Muscle of leg (tissue), 11 donors: Measurements from ENCODE around the gene KRT31. TPM values are rescaled to one million over a fixed set of nuclear protein-coding genes. Genes with fewer than 3 reads are reported as not detected.
"Not testable (repeated sequence)": the region's sequence is repeated elsewhere in the genome, so short reads cannot be mapped to it uniquely, and the experiment has no call there.

Source experiments
- DNase-seq: peaks from one replicate; pipeline ENCODE4 v3.0.0; 2013
- H3K27ac ChIP-seq: one replicate; pipeline ENCODE4 v1.5.1; 2013; ENCODE audit warnings: mild to moderate bottlenecking, low read length, control low read depth
- H3K27me3 ChIP-seq: one replicate; pipeline ENCODE4 v1.6.1; 2013; ENCODE audit warnings: low read length; ENCODE audit not compliant: control insufficient read depth, insufficient read depth
- H3K36me3 ChIP-seq: one replicate; pipeline ENCODE4 v1.6.1; 2013; ENCODE audit warnings: low read length; ENCODE audit not compliant: control insufficient read depth, insufficient read depth
- H3K4me1 ChIP-seq: one replicate; pipeline ENCODE4 v1.6.1; 2013; ENCODE audit warnings: low read length; ENCODE audit not compliant: control insufficient read depth, insufficient read depth
- H3K4me3 ChIP-seq: one replicate; pipeline ENCODE4 v1.5.1; 2013; ENCODE audit warnings: low read length, control low read depth
- H3K9me3 ChIP-seq: replicated peaks from 2 replicates; pipeline ENCODE4 v1.6.1; 2013; ENCODE audit warnings: low read depth, low read length; ENCODE audit not compliant: control insufficient read depth
- WGBS: methylation state at CpG from one replicate; pipeline ENCODE4 v1.1.5; 2013; ENCODE audit warnings: missing lambda C conversion rate; ENCODE audit not compliant: insufficient coverage; 5-methylcytosine and 5-hydroxymethylcytosine counted together
- polyA plus RNA-seq, 8 donors: library from polyadenylated mRNA; unstranded; fragments of 120-200 nt; gene quantifications; one replicate each; pipeline versions ENCODE4 v1.2.1 to v1.2.3, GENCODE V29; 2013; ENCODE audit warnings: inconsistent platforms in 1 of 8, low replicate concordance in 1 of 8; ENCODE audit not compliant: insufficient read length in 8 of 8, insufficient read depth in 1 of 8
- total RNA-seq: library from RNA; stranded (reverse); fragments of 120-200 nt; gene quantifications from one replicate; pipeline ENCODE4 v1.2.4, GENCODE V29; 2013

Gene KRT31
- total and polyA plus RNA-seq, 9 donors: 3.3 to 6.4 (median 5.5) TPM

GRCh38 chr17:41407226-41407625, 9.8 kb upstream of the KRT31 start:
- H3K36me3 ChIP-seq: no peaks in the 10 kb centered on the region
- DNase-seq: no peak
- no peaks in the 10 kb centered on the region for H3K4me1 ChIP-seq
- WGBS: 88% methylated on average over 7 of the region's 10 CpGs
- H3K27ac ChIP-seq: no peak overlapping the region
- H3K27me3 ChIP-seq: peaks cover 2% of the 10 kb centered on the region
- no peak overlapping the region for H3K4me3 ChIP-seq
- H3K9me3 ChIP-seq: no peaks in the 10 kb centered on the region

GRCh38 chr17:41406205-41406604, 8.8 kb upstream of the KRT31 start:
- Histone ChIP-seq H3K4me1 (no peaks in the 10 kb centered on the region), H3K9me3 (no peaks in the 10 kb centered on the region), H3K36me3 (no peaks in the 10 kb centered on the region), H3K4me3 (no peak overlapping the region), H3K27me3 (peaks cover 2% of the 10 kb centered on the region), H3K27ac (no peak overlapping the region)
- no peak for DNase-seq
- 95% methylated on average over 3 of the region's 5 CpGs for WGBS

- Histone ChIP-seq H3K4me3 (no peak overlapping the region), H3K4me1 (no peaks in the 10 kb centered on the region), H3K27ac (no peak overlapping the region), H3K27me3 (peaks cover 4% of the 10 kb centered on the region), H3K36me3 (no peaks in the 10 kb centered on the region), H3K9me3 (no peaks in the 10 kb centered on the region)
- peak; percentile 8 for DNase-seq
- 71% methylated on average over 4 of the region's 7 CpGs for WGBS
These were observed 6.7 kb upstream of the KRT31 start for GRCh38 chr17:41404024-41404671.

- Histone ChIP-seq H3K27ac (no peak overlapping the region), H3K9me3 (no peaks in the 10 kb centered on the region), H3K27me3 (peaks cover 4% of the 10 kb centered on the region), H3K36me3 (no peaks in the 10 kb centered on the region), H3K4me1 (no peaks in the 10 kb centered on the region), H3K4me3 (no peak overlapping the region)
- no peak for DNase-seq
- WGBS: no CpG with 5 or more reads among the region's 4 CpGs
These were observed 6.1 kb upstream of the KRT31 start for GRCh38 chr17:41403404-41404023.

- peaks cover 3% of the 10 kb centered on the region for H3K4me1 ChIP-seq
- H3K9me3 ChIP-seq: no peaks in the 10 kb centered on the region
- H3K27ac ChIP-seq: no peak overlapping the region
- no peak overlapping the region for H3K4me3 ChIP-seq
- 71% methylated on average over 4 of the region's 5 CpGs for WGBS
- H3K27me3 ChIP-seq: peaks cover 2% of the 10 kb centered on the region
- H3K36me3 ChIP-seq: no peaks in the 10 kb centered on the region
- DNase-seq: no peak
These were observed 4.8 kb upstream of the KRT31 start for GRCh38 chr17:41402161-41402560.

- 97% methylated on average over 7 of the region's 7 CpGs for WGBS
- H3K9me3 ChIP-seq: no peaks in the 10 kb centered on the region
- H3K27ac ChIP-seq: no peak overlapping the region
- H3K4me3 ChIP-seq: no peak overlapping the region
- DNase-seq: no peak
- H3K36me3 ChIP-seq: no peaks in the 10 kb centered on the region
- peaks cover 12% of the 10 kb centered on the region for H3K4me1 ChIP-seq
- H3K27me3 ChIP-seq: peaks cover 2% of the 10 kb centered on the region
These were observed 1.1 kb downstream of the KRT31 start for GRCh38 chr17:41396340-41396739.

- no peaks in the 10 kb centered on the region for H3K9me3 ChIP-seq
- no peak overlapping the region for H3K27ac ChIP-seq
- DNase-seq: no peak
- H3K27me3 ChIP-seq: peaks cover 2% of the 10 kb centered on the region
- peaks cover 12% of the 10 kb centered on the region for H3K4me1 ChIP-seq
- no peak overlapping the region for H3K4me3 ChIP-seq
- 100% methylated on average over 1 of the region's 1 CpG for WGBS
- no peaks in the 10 kb centered on the region for H3K36me3 ChIP-seq
These were observed 1.8 kb downstream of the KRT31 start for GRCh38 chr17:41395611-41396010.

- DNase-seq, H3K27ac ChIP-seq, H3K9me3 ChIP-seq, H3K27me3 ChIP-seq, H3K36me3 ChIP-seq, H3K4me3 ChIP-seq: not testable (repeated sequence)
- 85% methylated on average over 4 of the region's 12 CpGs for WGBS
- peaks cover 12% of the 10 kb centered on the region for H3K4me1 ChIP-seq
These were observed 2.4 kb downstream of the KRT31 start for GRCh38 chr17:41395044-41395443.

- H3K27me3 ChIP-seq: no peaks in the 10 kb centered on the region
These were observed 3.0 kb downstream of the KRT31 start for GRCh38 chr17:41394254-41394996.

GRCh38 chr17:41393826-41394225, 3.6 kb downstream of the KRT31 start:
- no peaks in the 10 kb centered on the region for H3K9me3 ChIP-seq
- no peak for DNase-seq
- H3K36me3 ChIP-seq: no peaks in the 10 kb centered on the region
- peaks cover 12% of the 10 kb centered on the region for H3K4me1 ChIP-seq
- H3K27ac ChIP-seq: no peak overlapping the region
- no peak overlapping the region for H3K4me3 ChIP-seq
- H3K27me3 ChIP-seq: no peaks in the 10 kb centered on the region
- 77% methylated on average over 9 of the region's 10 CpGs for WGBS

More at GRCh38 chr17:41394254-41394996, 3.0 kb downstream of the KRT31 start:
- no peak for DNase-seq
- Histone ChIP-seq H3K4me1 (peaks cover 12% of the 10 kb centered on the region), H3K36me3 (no peaks in the 10 kb centered on the region), H3K27ac (no peak overlapping the region), H3K4me3 (no peak overlapping the region), H3K9me3 (no peaks in the 10 kb centered on the region)
- 80% methylated on average over 8 of the region's 10 CpGs for WGBS
